GM21515 (cell line): ENCODE results near the gene UCHL3.
A peak's percentile ranks its signal among the peaks of the same experiment; 100 is the strongest.

Source experiments
- ATAC-seq: cut with Tn5 transposase; IDR thresholded peaks from one replicate; pipeline ENCODE4 v1.9.1; 2021; ENCODE audit not compliant: unreplicated experiment

UCHL3 gene

GRCh38 chr13:75620020-75620419 lies 70.4 kb downstream of the UCHL3 start:
- no peak for ATAC-seq

- ATAC-seq, result no peak
These were observed 71.6 kb downstream of the UCHL3 start for GRCh38 chr13:75621147-75621546.

DNA sequence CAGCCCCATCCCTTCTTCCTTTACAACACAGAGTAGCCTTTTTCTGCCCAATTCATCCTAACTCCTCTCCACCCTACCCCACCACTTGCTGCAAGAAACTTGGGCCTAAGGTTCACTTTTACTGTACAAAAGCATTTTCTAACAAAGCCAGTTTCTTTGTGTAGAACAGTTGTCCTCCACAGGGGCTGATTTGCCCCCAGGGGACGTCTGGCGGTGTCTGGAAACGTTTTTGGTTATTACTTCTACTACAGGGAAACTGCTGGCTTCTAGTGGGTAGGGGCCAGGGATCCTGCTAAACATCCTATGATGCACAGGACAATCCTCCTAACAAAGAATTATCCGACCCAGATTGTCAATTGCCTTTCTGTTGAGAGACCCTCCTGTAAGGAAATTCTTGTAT lies 79.2 kb downstream of the UCHL3 start:
- ATAC-seq, result no peak

DNA sequence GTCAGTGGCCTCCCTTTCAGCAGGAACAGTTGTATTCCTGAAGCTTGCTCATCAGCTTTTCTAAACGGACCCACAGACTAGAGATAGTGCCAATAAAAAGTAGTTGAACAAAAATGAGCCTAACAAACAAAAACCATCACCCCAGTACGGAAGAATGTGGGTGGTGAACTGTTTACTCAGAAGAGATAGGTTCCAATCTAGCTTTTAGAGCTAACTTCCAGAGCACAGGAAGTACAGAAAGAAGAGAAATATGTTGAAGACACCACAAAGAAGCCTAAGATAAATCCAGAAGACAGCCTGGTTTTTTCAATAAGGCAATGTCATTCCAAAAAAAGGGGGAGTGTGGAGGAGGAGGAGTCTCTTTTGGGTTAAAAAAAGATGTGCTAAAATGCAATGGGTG lies 83.7 kb downstream of the UCHL3 start:
- ATAC-seq, result no peak

DNA sequence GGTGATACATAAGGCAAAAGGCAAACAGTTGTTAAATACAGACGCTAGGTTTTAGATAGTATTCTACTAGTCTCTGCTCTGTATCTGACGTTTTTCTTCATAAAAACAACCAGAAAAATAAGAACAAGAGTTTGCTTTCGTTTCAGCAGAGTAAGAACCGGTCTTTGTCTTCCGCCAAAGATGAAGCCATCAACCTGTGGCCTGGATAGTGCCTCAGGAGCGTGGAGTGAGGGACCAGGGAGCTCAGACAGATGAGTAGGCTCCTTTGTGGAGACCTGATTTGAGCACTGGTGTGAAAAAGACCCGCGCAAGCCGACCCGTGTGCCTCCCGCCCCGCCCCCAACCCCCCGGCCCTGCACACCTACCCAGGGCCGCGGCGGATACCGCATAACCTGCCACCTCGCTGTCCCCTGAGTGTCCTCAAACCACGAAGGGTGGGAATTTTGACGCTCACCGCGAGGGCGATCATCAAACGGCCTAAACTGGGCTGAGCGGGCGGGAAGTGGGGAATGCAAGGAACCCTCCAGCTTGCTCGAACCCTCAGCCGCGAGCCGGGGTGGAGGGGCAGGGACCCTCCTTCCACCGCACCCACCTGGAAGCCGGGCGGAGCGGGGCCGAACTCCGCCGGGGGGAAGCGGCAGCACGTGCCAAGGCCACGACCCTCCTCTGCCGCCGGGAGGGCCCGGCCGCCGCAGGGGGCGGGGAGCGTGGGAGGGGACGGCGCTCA lies 85.7 kb downstream of the UCHL3 start:
- ATAC-seq, result no peak

GRCh38 chr13:75635828-75636435 lies 86.3 kb downstream of the UCHL3 start, which contains the start of gene LMO7:
TSS of gene LMO7 (plus strand) at chr13:75636330. CDS start at chr13:75636658, 328 bp downstream.
- ATAC-seq, result peak; percentile 60

DNA sequence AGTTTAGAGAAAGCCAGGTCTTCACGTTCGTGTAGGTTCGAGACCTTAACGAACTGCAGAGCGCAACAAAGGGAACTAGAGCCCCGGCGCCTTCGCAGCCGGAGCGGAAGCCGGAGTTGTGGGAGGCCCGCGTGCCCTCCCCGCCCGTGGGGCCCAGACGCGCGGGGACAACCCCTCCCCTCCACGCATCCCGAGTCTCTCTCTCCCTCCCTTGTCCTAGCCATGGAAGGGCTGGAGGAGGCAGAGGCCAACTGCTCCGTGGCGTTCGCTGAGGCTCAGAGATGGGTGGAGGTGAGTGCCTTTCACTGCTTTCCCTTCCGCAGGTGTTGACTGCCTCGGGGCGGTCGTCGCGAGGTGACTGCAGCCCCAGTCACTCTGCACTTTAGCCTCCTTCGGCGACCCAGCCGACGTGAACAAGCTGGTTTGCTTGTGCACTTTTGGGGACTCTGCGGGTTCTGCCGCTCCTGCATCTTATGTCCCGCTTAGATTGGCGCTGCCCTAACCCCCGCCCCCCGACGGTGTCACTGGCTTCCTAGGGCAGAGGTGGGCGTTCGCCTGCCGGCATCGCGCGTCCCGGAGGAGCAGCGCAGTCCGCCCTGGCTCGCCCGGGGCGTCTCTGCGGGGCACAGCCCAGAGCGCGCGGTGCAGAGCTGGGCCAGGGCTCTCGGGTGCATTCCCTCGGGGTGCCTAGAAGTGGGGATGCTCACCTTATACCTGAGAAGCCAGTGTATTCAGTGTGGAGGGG lies 87.0 kb downstream of the UCHL3 start:
- peak; percentile 58 for ATAC-seq

- no peak for ATAC-seq
These were observed 87.7 kb downstream of the UCHL3 start for GRCh38 chr13:75637181-75637750.

DNA sequence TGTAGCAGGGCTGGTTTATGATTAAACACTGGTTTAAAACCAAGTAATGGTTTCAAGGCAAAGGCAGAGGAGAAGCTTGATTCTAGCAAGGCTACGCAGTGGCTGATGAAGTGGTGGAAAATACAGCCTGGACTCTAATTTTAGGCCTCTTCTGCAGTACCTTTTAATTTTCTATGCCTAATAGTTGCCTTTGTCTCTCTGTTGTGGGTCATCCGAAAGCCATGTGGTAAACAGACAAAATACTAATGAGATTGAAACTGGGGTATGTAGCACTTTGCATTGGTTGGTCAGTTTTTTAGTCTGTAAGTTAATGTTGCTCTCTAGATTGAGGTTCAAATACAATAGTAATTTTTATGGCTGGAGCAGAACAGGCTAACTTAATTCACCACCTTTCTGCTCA lies 89.9 kb downstream of the UCHL3 start:
- no peak for ATAC-seq

GRCh38 chr13:75641026-75641425 lies 91.4 kb downstream of the UCHL3 start:
- ATAC-seq, result no peak

DNA sequence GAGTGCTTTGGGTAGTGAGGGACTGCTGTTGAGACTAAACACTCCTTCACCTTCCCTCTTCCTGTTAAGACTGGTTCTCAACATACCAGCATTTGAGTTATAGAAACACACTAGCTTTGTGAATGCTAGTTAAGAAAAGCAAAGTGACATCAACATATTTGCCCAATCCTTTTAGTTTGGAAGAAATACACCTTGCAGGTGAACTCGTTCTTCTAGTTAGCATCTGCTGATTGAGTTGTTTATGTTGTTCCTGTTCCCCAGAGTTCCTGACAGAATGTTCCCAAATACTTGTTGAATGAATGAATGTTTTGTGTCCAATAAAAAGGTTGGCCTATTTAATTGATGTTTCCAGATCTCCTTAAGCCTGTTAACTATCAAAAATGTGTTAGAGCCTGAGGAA lies 93.6 kb downstream of the UCHL3 start:
- no peak for ATAC-seq

DNA sequence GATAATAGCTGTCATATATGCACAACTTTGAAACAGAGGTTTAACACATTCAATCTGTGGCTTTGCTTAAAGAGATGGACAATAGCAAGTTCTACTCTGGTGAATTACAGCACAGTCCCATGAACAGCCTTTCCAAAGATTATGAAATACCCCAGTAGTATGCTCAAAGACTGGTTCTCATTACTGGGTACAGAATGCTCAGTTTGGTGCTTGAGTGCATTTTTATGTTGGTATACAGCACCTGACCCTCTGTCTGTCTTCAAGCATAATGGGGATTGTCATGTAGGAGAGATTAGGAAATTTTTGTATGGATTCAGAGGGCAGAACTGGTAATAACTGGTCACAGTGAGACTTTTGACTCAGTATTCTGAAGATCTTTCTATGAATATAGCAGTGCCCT lies 94.1 kb downstream of the UCHL3 start:
- no peak for ATAC-seq

- ATAC-seq, result no peak
These were observed 95.5 kb downstream of the UCHL3 start for GRCh38 chr13:75645141-75645540.

DNA sequence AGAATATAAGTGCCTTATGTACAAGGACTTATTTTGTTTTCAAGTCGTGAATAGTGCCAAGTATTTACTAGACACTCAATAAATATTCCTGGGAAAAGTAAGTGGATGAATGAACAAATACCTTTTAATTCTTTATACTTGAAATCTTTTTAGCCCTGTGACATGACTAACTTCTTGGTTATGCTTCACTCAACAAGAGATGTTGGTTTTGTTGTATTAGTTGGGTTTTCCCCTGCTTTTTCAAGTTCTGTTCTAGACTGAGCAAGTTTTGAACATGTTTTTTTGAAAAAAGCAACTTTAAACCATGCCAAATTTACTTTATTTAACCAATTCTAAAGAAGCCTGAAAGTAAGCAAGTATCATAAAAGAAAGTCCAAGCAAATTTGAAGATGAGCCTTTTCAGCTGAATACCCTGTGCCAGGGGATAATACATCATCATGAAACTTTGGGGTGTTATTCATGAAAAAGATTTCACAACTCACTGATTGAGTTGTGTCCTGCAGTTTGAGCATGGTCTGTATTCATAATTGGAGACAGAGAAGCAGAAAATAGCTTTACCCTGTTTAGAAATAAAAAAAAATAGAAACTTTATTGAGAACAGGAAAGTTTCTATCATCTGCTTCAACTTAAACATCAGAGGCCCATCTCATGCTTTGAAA lies 97.7 kb downstream of the UCHL3 start:
- peak; percentile 80 for ATAC-seq

DNA sequence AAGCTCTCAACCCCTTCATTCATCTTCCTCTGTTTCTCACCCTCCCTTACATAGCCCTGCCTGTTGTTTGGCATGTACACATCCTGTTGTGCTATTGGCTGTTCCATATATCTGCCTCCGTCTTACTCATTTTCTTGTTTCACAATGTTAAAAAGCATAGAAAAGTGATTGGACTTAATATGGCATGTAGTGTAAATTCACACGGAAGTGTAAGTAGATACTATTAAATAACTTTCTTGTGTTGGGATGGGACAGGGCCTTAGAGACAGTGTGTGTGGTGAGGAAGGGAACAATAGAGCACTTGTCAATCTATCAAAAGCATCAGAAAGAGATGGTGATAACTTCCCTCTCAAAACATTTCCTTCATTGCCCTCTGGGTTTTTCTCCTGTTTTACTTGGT lies 98.9 kb downstream of the UCHL3 start:
- no peak for ATAC-seq

DNA sequence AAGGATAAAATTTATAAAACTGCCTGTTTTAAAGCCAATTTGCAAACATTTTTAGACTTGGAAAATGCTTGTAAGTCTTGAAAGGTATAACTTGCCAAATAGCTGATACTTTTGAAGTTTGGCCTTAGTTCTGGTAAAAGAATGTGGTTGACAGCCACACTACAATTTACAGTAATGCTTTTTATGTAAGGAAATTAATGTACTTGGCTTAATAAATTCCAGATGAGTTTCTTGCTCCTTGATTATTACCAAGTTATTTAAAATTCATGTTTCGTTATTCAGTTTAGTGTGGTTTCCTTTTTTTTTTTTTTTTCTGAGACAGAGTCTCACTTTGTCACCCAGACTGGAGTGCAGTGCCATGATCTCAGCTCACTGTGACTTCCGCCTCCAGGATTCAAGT lies 101.4 kb downstream of the UCHL3 start:
- ATAC-seq, result no peak

DNA sequence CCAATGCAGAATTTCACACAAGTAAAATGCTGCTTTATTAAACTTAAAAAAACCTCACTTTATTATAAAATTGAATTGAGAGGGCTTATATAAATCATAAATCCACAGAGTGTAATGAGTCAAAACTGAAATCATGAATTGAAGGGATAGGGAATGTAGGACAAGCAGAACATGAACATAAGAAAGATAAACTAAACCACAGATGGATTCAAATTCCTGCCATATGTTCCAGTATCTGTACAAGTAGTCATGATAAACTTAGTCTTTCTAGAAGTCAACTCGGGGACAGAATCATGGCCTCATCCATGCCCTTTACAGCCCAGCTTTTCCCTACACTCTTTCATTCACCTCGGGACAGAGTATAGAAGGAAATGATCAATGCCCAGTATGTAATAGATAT lies 103.1 kb downstream of the UCHL3 start:
- no peak for ATAC-seq
